GM12878 (cell line): Measurements from ENCODE around the gene IFI35. TPM values are rescaled to one million over a fixed set of nuclear protein-coding genes. Genes with fewer than 3 reads are reported as not detected.

Source experiments
- ATF3 ChIP-seq: IDR thresholded peaks from 2 replicates; pipeline ENCODE4 v1.6.1; 2011; ENCODE audit warnings: low read depth, mild to moderate bottlenecking, low read length, moderate library complexity, borderline replicate concordance; ENCODE audit errors: extremely low read depth
- ATF7 ChIP-seq: fragments of 450-650 bp; IDR thresholded peaks from 2 replicates; pipeline ENCODE4 v1.6.1; 2016; ENCODE audit warnings: low read depth, mild to moderate bottlenecking
- BCL11A ChIP-seq: IDR thresholded peaks from 2 replicates; pipeline ENCODE4 v1.6.1; 2011; ENCODE audit warnings: low read depth, low read length
- BRCA1 ChIP-seq: IDR thresholded peaks from 2 replicates; pipeline ENCODE4 v1.6.1; 2011; ENCODE audit warnings: low read depth, low read length, improper control_type of control experiment
- FOS ChIP-seq: IDR thresholded peaks from 3 replicates; pipeline ENCODE4 v1.6.1; 2011; ENCODE audit warnings: borderline replicate concordance; ENCODE audit not compliant: insufficient read length; ENCODE audit errors: extremely low read depth
- IKZF2 ChIP-seq, 2 experiments: fragments of 450-650 bp; IDR thresholded peaks; 2 replicates each; pipeline ENCODE4 v1.6.1; 2017; ENCODE audit warnings: mild to moderate bottlenecking in 2 of 2, moderate library complexity in 2 of 2
- MTA2 ChIP-seq: fragments of 450-650 bp; IDR thresholded peaks from 2 replicates; pipeline ENCODE4 v1.6.1; 2016; ENCODE audit warnings: low read depth, mild to moderate bottlenecking, moderate library complexity
- NKRF ChIP-seq: fragments of 450-650 bp; conservative IDR thresholded peaks from 2 replicates; pipeline ENCODE4 v1.6.1; 2017; ENCODE audit warnings: mild to moderate bottlenecking, moderate library complexity
- NRF1 ChIP-seq: conservative IDR thresholded peaks from 2 replicates; pipeline ENCODE4 v1.6.1; 2011; ENCODE audit warnings: mild to moderate bottlenecking, low read depth, low read length, improper control_type of control experiment
- POU2F2 ChIP-seq: IDR thresholded peaks from 3 replicates; pipeline ENCODE4 v1.6.1; 2011; ENCODE audit warnings: low read depth, mild to moderate bottlenecking, low read length, borderline replicate concordance
- RAD21 ChIP-seq: IDR thresholded peaks from 2 replicates; pipeline ENCODE4 v1.6.1; 2011; ENCODE audit warnings: mild to moderate bottlenecking, low read depth, low read length, moderate library complexity; ENCODE audit not compliant: insufficient read depth
- SMC3 ChIP-seq: IDR thresholded peaks from 2 replicates; pipeline ENCODE4 v1.6.1; 2011; ENCODE audit warnings: low read length, improper control_type of control experiment, borderline replicate concordance
- TARDBP ChIP-seq: IDR thresholded peaks from 2 replicates; pipeline ENCODE4 v1.6.1; 2016; ENCODE audit warnings: borderline replicate concordance
- TBL1XR1 ChIP-seq: IDR thresholded peaks from 2 replicates; pipeline ENCODE4 v1.6.1; 2012; ENCODE audit warnings: low read depth, low read length, improper control_type of control experiment
- TCF7 ChIP-seq: IDR thresholded peaks from 2 replicates; pipeline ENCODE4 v1.6.1; 2014; ENCODE audit warnings: antibody characterized with exemption, borderline replicate concordance
- WRNIP1 ChIP-seq: IDR thresholded peaks from 2 replicates; pipeline ENCODE4 v1.6.1; 2011; ENCODE audit warnings: low read depth, low read length, improper control_type of control experiment, borderline replicate concordance
- ZBTB40 ChIP-seq: fragments of 450-650 bp; IDR thresholded peaks from 2 replicates; pipeline ENCODE4 v1.6.1; 2016; ENCODE audit warnings: mild to moderate bottlenecking, moderate library complexity, borderline replicate concordance
- polyA plus RNA-seq, 11 experiments: library from polyadenylated mRNA; depleted of rRNA in 4 of 11; unstranded in 6 of 11; stranded (reverse) in 5 of 11; fragments of >200 nt; fragmentation: Nextera tagmentation in 4 of 11; fragmentation: Illumina TruSeq in 1 of 11; extraction: Ambion mirVana in 4 of 11; extraction: Trizol in 1 of 11; gene quantifications; 1 replicate in 1 of 11; 2 replicates in 10 of 11; pipeline versions ENCODE4 v1.2.1 to v1.2.3, GENCODE V29; 2011 to 2016; ENCODE audit warnings: inconsistent platforms in 2 of 11, missing spikeins in 2 of 11, low read depth in 1 of 11
- total RNA-seq, 4 experiments: library from RNA; depleted of rRNA in 3 of 4; stranded (reverse); fragments of >200 nt in 3 of 4; fragmentation: Illumina TruSeq in 1 of 4; extraction: Trizol in 1 of 4; gene quantifications; 2 replicates each; pipeline versions ENCODE4 v1.2.1 to v1.2.3, GENCODE V29; 2013 to 2021
- TF ChIP-seq, protein P1 (sequence below): fragments of 450-650 bp; IDR thresholded peaks from 2 replicates; pipeline ENCODE4 v1.6.1; 2017; ENCODE audit warnings: borderline replicate concordance
- TF ChIP-seq, protein P2 (sequence below): fragments of 450-650 bp; IDR thresholded peaks from 2 replicates; pipeline ENCODE4 v1.6.1; 2016; ENCODE audit warnings: mild to moderate bottlenecking

IFI35 gene
- total and polyA plus RNA-seq, 10 of the 15 experiments (the other 5 are each of a cell fraction or from before 2014, with no cell fraction given) = 18.4 to 92.2 (median 65.3) TPM

DNA sequence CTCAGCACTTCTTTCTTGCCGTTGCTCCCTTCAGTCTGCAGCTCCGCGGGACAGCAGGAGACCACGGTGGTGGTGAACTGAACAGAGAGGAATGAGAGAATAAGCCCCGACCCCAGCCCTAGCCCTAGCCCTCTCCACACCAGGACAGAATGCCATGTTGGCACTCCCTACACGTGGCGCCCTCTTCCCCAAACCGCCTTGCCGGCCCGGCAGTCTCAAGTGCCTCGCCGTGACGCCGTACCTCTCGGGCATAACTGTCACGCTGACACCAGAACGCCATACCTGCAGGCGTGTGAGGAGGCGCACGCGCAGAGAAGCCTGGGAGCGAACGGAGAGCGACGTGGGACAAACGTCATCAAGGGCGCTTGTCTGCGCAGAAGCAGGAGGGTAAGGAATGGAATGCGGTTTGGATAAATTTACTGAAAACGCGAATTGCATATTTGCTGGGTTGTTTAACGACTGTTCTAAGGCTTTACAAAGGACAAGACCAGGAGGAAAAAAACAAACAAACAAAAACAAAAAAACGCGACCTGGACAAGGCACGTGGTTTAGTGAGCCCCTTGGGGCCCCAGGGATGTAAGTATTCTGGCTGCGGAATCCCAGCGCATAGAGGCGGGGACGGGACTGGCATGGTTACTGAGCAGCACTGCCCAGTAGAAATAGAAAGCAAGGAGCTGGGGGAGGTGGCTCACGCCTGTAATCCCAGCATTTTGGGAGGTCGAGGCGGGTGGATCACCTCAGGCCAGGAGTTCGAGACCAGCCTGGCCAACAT is 42.2 kb upstream of the IFI35 start, which contains the start of gene AARSD1 (continued):
- TF ChIP-seq, protein P1, sequence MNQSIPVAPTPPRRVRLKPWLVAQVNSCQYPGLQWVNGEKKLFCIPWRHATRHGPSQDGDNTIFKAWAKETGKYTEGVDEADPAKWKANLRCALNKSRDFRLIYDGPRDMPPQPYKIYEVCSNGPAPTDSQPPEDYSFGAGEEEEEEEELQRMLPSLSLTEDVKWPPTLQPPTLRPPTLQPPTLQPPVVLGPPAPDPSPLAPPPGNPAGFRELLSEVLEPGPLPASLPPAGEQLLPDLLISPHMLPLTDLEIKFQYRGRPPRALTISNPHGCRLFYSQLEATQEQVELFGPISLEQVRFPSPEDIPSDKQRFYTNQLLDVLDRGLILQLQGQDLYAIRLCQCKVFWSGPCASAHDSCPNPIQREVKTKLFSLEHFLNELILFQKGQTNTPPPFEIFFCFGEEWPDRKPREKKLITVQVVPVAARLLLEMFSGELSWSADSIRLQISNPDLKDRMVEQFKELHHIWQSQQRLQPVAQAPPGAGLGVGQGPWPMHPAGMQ = no peak
- TF ChIP-seq RAD21 (no peak), ATF7 (peak; percentile 58), TARDBP (no peak), POU2F2 (no peak; the same call in 2 of the 3 replicates), FOS (no peak), NKRF (peak; percentile 73), NRF1 (peak; percentile 85), BRCA1 (no peak), WRNIP1 (no peak), IKZF2 (IDR thresholded peaks at IDR 0.05) (peak; percentile 23 to 61; a peak in 2 of 4 replicates), TBL1XR1 (0 out of 2 replicates have a peak, but pooled peaks have one; percentile 25), ATF3 (no peak), BCL11A (no peak), ZBTB40 (peak; percentile 41; the same call in 1 of the 2 replicates), SMC3 (no peak), TCF7 (no peak), MTA2 (no peak)
- TF ChIP-seq, protein P2, sequence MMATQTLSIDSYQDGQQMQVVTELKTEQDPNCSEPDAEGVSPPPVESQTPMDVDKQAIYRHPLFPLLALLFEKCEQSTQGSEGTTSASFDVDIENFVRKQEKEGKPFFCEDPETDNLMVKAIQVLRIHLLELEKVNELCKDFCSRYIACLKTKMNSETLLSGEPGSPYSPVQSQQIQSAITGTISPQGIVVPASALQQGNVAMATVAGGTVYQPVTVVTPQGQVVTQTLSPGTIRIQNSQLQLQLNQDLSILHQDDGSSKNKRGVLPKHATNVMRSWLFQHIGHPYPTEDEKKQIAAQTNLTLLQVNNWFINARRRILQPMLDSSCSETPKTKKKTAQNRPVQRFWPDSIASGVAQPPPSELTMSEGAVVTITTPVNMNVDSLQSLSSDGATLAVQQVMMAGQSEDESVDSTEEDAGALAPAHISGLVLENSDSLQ = peak; percentile 83
